ENCODE measurements around the gene ERICH2.

ERICH2 gene

DNA sequence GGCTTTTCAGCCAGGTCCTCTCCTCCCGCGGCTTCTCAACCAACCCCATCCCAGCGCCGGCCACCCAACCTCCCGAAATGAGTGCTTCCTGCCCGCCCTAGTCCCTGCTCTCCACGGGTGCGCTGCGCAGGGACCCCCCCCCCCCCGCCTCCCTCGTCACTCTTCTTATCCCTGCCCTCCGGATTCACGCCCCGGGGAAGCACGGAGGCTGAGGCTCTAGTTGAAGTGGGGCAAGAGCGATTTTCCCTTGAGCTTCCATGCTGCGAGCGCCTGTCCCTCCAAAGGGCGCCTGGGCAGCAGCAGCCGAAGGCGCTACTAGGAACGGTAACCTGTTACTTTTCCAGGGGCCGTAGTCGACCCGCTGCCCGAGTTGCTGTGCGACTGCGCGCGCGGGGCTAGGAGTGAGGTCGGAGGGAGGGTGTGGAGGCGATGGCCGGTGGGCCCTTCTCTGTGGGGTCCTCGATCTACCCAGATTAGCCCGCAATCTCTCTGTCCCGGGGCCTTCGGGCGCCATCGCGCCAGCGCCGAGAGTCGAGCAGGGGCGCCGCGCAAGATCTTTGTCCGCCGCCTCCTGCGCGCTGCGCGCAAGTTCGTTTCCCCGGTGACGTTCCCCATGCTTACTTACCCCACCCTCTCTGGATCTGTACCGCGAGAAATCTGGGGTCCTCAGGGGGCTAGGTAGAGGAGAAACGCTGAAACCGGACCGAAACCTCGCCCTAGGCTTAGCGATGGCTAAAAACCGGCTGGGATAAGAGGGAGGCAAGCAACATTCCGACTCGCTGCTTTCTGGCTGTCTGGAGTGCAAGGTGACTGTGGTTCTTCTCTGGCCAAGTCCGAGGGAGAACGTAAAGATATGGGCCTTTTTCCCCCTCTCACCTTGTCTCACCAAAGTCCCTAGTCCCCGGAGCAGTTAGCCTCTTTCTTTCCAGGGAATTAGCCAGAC lies 47.2 kb downstream of the ERICH2 start:
- DNase-seq (ENCODE audit: low read depth in 2 of 2) = no peak

DNA sequence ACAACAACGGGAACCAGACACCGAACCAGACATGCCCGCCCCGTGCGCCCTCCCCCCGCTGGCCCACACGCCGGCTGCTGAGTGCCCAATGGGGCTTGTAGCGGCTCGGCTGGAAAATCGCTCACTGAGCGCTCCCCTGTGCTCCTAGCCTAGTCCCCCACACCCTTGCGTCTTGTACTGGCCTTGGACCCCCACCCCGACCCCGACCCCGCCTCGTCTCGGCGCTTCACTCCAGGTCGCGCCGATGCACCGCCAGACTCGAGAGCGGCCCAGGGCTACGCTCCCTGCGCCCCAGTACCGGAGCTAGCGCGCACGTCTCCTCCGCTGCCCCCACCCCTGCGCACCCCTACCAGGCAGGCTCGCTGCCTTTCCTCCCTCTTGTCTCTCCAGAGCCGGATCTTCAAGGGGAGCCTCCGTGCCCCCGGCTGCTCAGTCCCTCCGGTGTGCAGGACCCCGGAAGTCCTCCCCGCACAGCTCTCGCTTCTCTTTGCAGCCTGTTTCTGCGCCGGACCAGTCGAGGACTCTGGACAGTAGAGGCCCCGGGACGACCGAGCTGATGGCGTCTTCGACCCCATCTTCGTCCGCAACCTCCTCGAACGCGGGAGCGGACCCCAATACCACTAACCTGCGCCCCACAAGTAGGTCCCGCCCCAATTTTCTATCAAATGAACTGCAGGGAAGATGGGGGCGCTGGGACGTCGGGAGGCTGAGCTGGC lies 48.0 kb downstream of the ERICH2 start:
- no peak for DNase-seq (ENCODE audit: low read depth in 2 of 2)

DNA sequence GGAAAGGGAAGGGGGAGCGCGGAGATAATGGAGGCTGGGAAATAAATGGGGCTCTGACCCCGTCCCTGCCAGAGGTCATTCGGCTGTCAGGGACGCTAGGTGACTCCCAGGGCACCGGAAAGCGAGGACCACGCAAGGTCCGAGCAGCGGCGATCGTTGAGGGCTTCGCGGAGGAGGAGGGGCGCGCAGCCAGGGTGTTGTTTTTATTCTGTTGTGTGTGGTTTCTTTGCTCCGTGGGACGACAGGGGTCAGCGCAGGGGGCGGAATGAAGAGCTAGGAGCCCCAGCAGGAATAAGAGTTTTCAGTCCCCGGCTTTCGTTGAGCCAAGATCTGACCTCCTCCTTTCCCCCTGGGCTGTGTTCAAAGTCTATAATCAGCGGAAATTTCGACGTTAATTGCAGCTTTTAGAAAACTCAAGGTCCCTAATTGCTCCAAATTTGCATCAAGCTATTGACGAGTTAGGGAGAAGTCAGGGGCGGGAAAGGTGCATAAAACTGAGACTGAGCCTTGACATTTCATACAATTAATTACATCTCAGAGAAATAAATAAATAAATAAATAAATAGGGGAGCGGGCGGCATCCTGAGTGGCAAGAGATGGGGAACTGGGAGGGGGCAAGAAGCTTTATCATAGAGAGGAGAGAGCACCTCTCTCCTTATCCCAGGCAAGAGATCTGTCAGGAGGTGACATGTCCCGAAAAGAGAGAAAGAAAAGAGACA lies 48.7 kb downstream of the ERICH2 start:
- DNase-seq (ENCODE audit: low read depth in 2 of 2) = no peak

DNA sequence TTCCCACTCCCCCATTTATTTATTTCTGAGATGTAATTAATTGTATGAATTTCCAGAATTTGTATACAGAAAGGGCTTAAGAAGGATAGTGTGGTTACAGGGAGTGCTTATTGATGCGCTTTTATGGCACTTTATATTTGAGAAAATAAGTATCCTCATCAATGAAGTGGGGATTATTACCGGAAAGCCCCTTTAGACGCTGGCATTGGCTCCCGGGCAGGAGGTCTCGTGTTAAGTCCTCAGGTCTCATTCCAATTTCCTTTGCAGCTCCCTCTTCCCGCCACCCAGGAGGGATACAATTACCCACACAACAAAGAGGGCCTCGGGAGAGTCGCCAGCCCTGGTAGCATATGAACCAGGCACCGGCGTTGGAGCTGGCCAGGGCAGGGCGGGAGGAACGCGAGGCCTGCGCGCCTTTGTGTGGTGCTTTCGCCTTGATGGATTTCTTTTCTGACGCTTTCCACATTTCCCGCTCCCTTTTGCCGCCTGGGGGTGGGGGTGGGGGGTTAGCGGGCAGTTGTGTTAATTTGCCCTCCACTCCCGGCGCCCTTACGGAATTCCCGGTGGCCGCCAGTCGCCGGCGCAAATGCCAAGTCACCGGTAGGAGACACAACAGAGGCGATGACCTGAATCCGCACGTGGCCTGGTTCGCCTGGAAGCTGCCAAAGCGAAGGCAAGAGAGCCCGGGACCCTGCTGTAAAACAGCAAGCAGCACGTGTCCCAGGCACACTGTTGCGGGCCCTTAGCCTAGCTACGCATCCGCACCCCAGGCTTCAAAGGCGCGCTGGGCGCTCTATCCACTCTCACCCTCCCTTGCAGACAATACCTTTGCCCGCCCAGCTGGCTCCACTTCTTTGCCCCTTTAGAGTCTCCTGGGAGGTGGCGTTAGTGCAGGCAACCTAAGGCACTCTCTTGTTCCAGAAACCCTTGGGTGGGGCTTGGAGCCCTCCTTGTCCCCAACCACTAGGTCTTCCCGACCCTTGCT lies 49.8 kb downstream of the ERICH2 start:
- no peak for DNase-seq (ENCODE audit: low read depth in 2 of 2)

DNA sequence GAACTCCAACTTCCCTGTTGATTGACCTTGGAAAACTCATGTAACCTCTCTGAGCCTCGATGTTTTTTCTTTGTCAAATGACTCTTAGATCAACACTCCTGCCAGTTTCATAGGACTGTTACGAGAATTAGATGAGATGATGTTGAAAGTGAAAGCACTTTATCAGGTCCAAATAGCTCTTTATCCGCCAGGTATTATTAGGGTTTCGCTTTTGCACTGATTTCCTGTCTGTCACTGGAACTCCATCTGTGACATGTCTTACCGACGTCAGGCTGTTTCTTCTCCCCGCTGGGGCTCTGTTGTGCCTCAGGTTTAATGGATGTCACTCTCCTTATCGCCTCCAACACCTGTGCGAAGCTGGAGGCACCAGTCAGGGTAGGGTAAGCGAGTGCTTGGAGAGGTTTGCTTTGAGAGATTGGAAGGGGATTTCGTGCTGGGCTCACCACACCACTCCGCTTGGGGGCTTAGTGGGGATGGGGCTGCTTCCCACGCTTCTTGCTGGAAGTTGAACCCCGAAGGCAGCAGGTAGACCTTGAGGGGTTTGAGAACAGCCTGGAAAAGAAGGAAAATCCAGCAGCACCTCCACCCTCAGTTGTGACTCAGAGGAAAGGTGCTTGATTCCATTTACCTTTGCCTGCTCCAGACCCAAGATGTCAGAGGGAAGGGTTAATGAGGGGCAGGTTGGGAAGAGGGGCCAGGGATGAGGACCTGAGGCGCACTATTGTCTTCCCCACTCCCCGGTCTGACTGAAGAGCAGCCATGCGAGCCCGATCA lies 50.8 kb downstream of the ERICH2 start:
- no peak for DNase-seq (ENCODE audit: low read depth in 2 of 2)

DNA sequence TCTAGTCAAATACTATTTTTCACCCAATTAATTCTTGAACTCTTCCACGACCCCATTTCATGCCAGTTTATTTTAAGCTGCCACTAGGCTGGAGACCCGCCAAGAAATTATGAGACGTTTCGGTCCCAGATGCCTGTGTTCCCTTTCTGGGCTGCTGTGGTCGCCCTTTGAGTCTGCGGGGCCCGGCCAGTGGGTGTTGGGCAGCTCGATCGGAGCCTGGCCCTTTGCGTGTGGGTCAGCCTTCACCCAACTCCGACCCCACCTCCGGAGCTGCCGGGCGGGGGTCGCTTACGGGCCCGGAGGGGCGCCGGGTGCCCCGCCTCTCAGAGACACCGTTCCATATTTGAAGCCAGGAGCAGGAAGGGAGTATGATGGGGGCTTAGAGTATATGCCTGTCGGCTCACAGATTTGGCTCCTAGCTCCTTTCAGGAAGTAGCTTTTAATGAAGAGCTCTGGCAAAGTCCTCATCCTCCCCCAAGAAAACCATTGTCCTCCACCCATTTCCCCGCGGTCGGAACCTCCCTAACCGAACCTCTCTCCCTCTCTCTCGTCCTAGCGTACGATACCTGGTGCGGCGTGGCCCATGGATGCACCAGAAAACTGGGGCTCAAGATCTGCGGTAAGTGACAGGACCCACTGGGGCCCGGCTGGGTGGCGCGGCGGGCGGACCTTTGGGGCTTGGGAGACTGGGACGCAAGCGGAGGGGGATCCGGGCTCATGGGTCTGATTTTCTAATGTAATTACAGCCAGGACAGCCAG lies 51.5 kb downstream of the ERICH2 start:
- no peak for DNase-seq (ENCODE audit: low read depth in 2 of 2)

DNA sequence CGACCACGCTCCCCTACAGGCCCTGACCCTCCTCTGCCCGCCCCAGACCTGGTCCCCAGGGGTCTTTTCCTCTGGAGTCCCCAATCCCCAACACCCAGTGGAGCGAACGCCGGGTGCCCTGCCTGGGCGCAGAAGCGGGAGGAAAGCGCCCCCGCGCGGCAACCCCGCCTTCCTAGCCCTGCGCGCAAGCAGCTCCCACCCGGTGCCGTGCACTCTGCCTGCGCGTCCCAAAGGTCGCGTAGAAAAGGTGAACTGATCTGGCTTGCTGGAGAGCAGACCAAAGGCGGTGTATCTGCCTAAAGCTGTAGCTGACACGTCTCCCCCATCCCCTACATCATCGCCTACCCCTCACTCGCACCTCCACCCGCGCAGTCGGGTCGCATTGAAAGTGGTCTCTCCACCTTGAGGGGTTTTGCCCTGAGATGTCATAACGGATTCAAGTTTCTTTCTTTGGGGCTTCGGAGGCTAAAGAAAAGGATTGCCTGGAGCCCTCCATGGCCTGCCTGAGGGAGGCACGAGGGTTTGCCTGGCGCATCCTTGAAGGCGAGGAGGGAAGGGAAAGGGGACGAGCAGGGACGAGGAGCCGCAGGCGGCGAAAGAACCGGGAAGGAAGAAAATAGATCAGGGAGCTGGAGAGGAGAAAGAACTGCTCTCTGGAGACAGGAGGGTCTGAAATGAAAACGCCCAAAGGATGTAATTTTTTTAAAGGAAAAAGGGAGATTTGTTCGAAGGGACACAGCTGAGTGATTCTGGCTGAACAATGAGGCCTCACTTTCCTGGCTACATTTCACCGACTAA lies 52.3 kb downstream of the ERICH2 start:
- no peak for DNase-seq (ENCODE audit: low read depth in 2 of 2)

DNA sequence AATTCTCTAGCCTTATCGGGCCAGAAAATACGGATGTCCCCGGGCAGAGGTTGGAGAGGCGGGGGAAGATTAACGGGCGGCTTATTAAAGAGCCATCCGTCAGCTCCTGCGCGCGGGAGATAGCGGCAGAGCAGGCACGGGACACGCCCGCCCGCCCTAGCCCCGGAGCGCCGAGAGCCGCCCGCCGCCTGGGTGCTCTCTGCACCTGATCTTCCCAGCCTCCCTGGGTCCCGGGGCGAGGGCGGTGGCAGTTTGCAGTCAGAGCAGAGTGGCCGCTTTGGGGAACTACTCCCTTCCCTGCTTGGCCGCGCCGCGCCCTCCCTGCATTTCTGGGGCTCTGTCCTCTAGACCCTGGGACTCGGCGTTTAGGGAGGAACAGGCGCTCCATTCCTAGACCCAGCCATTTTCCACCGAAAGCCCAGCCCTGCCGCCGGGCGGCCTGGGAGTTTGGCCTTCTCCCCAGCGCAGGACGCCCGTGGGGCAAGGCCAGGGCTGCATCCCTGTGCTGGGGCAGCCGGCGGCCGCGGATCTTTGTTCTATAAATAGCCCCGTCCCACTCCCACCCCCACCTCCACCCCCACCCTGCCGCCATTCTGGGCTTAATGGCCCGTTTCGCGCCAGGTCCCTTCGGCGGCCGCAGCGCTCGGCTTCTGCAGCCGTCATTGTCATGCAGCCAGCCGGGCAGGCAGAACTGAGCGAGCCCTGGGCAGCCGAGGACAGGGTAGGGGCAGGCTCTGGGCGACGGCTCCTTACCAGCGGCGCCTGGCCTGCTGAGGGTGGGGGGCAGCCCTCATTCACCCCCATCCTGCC lies 53.1 kb downstream of the ERICH2 start:
- no peak for DNase-seq (ENCODE audit: low read depth in 2 of 2)

DNA sequence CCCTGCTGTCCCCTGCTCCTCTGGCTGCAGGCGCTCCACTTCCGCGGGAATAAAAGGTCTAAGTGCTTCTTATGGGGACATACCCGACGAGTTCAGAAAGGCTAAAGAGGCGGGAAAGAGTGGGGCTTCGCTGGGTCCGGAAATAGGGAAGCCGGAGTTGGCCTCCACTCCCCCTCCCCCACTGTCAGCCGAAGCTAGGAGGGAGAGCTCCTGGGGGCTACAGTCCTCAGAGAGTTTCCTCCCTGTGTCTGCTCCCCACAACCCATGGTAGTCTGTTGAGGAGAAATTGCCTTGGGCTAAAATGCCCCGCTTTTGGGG lies 53.7 kb downstream of the ERICH2 start:
- DNase-seq (ENCODE audit: low read depth in 2 of 2) = no peak

DNA sequence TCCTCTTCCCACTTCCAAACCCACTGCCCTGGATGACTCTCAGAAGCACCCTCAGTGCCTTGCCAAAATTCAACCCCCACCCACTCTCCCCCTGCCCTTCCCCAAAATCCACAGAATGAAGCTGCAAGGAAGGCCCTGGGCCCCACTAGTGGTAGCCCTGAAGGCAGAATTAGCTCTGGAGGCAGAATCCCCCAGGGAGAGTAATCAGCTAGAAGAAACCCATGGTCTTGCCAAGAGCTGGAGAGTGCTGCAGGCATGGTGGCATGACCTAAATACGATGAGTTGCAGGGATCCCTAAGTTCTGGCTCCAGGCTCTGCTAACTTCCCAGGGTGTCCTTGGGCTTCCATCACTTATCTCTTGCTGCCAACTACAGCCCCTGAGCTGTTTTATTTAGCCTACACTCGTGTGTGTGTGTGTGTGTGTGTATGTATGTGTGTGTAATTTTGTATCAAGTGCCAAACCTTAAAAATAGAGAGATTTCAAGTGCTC lies 54.4 kb downstream of the ERICH2 start:
- DNase-seq (ENCODE audit: low read depth in 2 of 2) = no peak

DNA sequence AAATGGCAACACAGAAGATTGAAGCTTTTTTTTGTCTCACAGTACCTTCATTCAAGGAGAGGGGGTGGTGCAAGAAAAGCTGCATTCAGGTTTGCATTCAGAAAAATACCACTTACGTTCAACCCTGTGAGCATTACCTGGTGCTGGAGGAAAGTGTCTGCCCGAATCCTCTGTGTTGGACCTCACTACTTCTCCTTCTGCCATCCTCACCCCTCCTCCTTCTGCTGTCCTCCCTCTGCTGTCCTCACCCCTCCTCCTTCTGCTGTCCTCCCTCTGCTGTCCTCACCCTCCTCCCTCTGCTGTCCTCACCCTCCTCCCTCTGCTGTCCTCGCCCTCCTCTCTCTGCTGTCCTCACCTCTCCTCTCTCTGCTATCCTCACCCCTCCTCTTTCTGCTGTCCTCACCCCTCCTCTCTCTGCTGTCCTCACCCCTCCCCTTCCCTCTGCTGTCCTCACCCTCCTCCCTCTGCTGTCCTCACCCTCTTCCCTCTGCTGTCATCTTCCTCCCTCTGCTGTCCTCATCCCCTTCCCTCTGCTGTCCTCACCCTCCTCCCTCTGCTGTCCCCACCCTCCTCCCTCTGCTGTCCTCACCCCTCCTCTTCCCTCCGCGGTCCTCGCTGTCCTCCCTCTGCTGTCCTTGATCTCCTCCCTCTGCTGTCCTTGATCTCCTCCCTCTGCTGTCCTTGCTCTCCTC lies 57.8 kb downstream of the ERICH2 start:
- no peak for DNase-seq (ENCODE audit: low read depth in 2 of 2)

DNA sequence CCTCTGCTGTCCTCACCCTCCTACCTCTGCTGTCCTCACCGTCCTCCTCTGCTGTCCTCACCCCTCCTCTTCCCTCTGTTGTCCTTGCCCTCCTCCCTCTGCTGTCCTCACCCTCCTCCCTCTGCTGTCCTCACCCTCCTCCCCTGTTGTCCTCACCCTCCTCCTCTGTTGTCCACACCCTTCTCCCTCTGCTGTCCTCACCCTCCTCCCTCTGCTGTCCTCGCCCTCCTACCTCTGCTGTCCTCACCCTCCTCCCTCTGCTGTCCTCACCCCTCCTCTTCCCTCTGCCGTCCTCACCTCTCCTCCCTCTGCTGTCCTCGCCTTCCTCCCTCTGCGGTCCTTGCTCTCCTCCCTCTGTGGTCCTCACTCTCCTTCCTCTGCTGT lies 58.3 kb downstream of the ERICH2 start:
- DNase-seq (ENCODE audit: low read depth in 2 of 2) = no peak

DNA sequence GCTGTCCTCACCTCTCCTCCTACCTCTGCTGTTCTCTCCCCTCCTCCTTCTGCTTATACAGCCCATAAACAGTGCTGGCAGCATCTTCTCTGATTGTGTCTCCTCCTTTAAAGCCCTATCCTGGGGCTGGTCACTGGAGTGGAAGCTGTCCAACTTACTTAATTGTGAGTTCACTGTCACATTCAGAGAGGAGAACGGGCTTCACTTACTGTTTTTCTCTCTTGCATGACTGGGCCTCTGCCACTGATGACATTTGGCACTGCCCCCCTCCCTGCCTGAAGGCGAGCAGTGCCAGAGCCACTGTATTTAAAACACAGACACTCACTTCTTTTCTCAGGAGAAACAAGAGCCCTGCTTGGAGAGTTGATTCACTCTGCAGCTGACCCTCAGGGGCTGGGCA lies 58.9 kb downstream of the ERICH2 start:
- DNase-seq (ENCODE audit: low read depth in 2 of 2) = no peak

DNA sequence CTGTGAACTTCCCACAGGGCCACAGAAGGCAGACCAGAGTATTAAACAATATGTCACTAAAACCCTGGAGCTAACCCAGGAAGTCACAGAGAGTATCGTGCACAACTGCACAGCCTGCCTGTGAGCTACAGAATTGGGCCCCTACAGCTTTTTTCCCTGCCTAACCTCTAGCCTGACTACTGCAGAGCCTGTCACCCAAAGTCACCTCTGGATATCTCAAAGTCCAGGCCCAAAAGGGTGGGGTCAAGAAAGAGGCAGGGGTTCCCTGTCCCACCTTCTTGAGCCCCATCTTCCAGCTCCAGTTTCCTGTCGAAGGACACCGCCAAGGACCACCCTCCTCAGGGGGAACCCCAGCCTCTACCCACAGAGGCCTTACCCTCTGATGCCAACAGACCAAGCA lies 60.0 kb downstream of the ERICH2 start:
- no peak for DNase-seq (ENCODE audit: low read depth in 2 of 2)

DNA sequence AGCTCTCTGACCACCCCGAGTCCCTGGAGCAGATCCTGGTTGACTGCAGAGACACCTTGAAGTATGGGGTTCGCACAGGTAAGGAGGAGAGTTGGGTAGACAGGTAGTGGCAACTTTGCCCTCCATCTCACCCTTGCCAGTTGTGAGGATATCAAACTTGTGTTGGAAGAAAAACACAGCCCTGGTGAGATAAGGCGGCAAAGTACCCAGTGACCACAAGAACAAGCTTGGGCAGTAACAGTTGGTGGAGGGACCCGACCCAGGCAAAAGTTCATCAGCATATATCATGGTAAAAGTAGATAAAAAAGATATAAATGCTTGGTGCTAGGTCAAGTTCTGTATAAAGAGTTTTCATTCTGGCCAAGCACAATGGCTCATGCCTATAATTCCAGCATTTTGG lies 60.9 kb downstream of the ERICH2 start:
- DNase-seq (ENCODE audit: low read depth in 2 of 2) = no peak

DNA sequence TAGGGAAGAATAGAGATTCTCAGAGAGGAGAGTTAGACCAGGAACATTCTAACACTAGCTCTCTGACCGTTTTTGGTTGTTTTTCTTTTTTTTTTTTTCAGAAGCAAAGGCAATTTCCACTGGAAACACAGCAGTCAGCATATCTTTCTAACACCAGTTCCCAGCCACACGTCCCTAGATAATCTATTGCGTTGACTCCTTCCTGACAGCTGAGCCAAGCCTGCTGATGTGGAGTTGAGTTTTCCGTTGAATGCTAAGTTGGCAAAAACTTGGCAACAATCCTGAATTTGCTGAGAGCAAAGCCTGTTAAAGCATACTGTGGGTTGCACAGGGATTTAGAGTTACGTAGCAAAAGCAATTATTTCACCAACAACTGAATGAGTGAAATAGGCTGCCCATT lies 65.8 kb downstream of the ERICH2 start:
- no peak for DNase-seq (ENCODE audit: low read depth in 2 of 2)

DNA sequence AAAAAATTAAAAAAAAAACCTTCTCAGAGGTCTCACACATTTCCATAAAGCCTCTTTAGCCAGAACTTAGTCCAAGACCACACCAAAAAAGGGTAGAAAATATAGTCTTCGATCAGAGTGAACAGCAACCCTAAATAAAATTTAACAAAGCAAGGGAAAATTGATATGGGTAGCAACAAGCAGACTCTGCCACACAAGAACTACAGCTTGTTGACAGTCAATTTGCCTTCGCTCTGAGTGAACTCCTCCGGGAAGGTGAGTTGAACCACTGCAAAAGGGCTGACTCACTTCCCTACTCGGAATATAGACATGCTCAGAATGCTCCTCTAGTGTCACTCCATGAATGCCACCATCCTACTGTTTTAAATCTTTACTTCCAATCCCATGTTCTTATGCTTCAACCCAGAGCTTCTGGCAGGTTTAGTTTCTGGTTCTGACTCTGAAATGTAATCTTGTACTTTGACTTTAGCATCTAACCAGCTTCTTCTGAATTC lies 70.6 kb downstream of the ERICH2 start:
- no peak for DNase-seq (ENCODE audit: low read depth in 2 of 2)

All from fibroblast of skin of left biceps (primary cell).